SK-N-SH treated with all-trans-retinoic acid at 6 μM for 48 hours (cell line): ENCODE measurements around the gene RNF40.

ENCODE experiments used
- ATAC-seq: fragments of 200-7000 bp; cut with Tn5 transposase; 3 replicates; pipeline ENCODE4 v1.9.1; 2020; ENCODE audit warnings: mild to moderate bottlenecking, moderate library complexity
- ARNTL ChIP-seq: fragments of 450-650 bp; formaldehyde crosslinking; IDR thresholded peaks from 2 replicates; pipeline ENCODE4 v1.5.0; 2020; ENCODE audit warnings: low read depth, mild to moderate bottlenecking, moderate library complexity, borderline replicate concordance
- BACH2 ChIP-seq: fragments of 250-450 bp; sonication (Bioruptor Pico); IDR thresholded peaks from 2 replicates; pipeline ENCODE4 v1.9.0; 2021; ENCODE audit warnings: mild to moderate bottlenecking, borderline replicate concordance
- CSRNP3 ChIP-seq: fragments of 250-450 bp; sonication (Bioruptor Pico); IDR thresholded peaks from 2 replicates; pipeline ENCODE4 v1.5.1; 2021; ENCODE audit warnings: mild to moderate bottlenecking, moderate library complexity
- ESRRG ChIP-seq: fragments of 250-450 bp; sonication (Bioruptor Pico); IDR thresholded peaks from 2 replicates; pipeline ENCODE4 v1.6.1; 2021; ENCODE audit warnings: mild to moderate bottlenecking
- ISL1 ChIP-seq: fragments of 250-450 bp; sonication (Bioruptor Pico); IDR thresholded peaks from 2 replicates; pipeline ENCODE4 v2.1.2; 2022; ENCODE audit warnings: mild to moderate bottlenecking, moderate library complexity
- OSR1 ChIP-seq: fragments of 250-450 bp; sonication (Bioruptor Pico); IDR thresholded peaks from 2 replicates; pipeline ENCODE4 v1.8.0; 2022; ENCODE audit warnings: moderate library complexity, mild to moderate bottlenecking, inconsistent platforms
- PPARA ChIP-seq: fragments of 250-450 bp; sonication (Bioruptor Pico); IDR thresholded peaks from 2 replicates; pipeline ENCODE4 v1.5.0; 2020; ENCODE audit warnings: mild to moderate bottlenecking, borderline replicate concordance
- TCF4 ChIP-seq: fragments of 250-450 bp; sonication (Bioruptor Pico); IDR thresholded peaks from 2 replicates; pipeline ENCODE4 v1.8.0; 2021; ENCODE audit warnings: mild to moderate bottlenecking, moderate library complexity, borderline replicate concordance
- TOX ChIP-seq: fragments of 250-450 bp; sonication (Bioruptor Pico); IDR thresholded peaks from 2 replicates; pipeline ENCODE4 v1.8.0; 2021; ENCODE audit warnings: mild to moderate bottlenecking, moderate library complexity, borderline replicate concordance
- ZC3H10 ChIP-seq: fragments of 250-450 bp; sonication (Bioruptor Pico); IDR thresholded peaks from 2 replicates; pipeline ENCODE4 v1.5.1; 2021; ENCODE audit warnings: mild to moderate bottlenecking, moderate library complexity
- ZFP3 ChIP-seq: fragments of 250-450 bp; sonication (Bioruptor Pico); IDR thresholded peaks from 2 replicates; pipeline ENCODE4 v1.5.0; 2020; ENCODE audit warnings: mild to moderate bottlenecking, moderate library complexity
- ZFP30 ChIP-seq: fragments of 450-650 bp; formaldehyde crosslinking; IDR thresholded peaks from 2 replicates; pipeline ENCODE4 v1.5.0; 2022; ENCODE audit warnings: mild to moderate bottlenecking, moderate library complexity
- ZNF565 ChIP-seq: fragments of 450-650 bp; formaldehyde crosslinking; conservative IDR thresholded peaks from 2 replicates; pipeline ENCODE4 v1.5.0; 2020; ENCODE audit warnings: low read depth, mild to moderate bottlenecking, moderate library complexity
- ZNF70 ChIP-seq: fragments of 450-650 bp; formaldehyde crosslinking; IDR thresholded peaks from 2 replicates; pipeline ENCODE4 v1.5.0; 2020; ENCODE audit warnings: mild to moderate bottlenecking, moderate library complexity
- ZNF8 ChIP-seq: fragments of 450-650 bp; formaldehyde crosslinking; IDR thresholded peaks from 2 replicates; pipeline ENCODE4 v1.5.0; 2020; ENCODE audit warnings: mild to moderate bottlenecking, moderate library complexity
- TF ChIP-seq, protein P1 (sequence below): fragments of 250-450 bp; sonication (Bioruptor Pico); IDR thresholded peaks from 2 replicates; pipeline ENCODE4 v1.8.0; 2021; ENCODE audit warnings: low read depth, mild to moderate bottlenecking, moderate library complexity, borderline replicate concordance
- TF ChIP-seq, protein P2 (sequence below): fragments of 250-450 bp; sonication (Bioruptor Pico); IDR thresholded peaks from 2 replicates; pipeline ENCODE4 v1.5.0; 2020; ENCODE audit warnings: mild to moderate bottlenecking, moderate library complexity

The RNF40 gene

DNA sequence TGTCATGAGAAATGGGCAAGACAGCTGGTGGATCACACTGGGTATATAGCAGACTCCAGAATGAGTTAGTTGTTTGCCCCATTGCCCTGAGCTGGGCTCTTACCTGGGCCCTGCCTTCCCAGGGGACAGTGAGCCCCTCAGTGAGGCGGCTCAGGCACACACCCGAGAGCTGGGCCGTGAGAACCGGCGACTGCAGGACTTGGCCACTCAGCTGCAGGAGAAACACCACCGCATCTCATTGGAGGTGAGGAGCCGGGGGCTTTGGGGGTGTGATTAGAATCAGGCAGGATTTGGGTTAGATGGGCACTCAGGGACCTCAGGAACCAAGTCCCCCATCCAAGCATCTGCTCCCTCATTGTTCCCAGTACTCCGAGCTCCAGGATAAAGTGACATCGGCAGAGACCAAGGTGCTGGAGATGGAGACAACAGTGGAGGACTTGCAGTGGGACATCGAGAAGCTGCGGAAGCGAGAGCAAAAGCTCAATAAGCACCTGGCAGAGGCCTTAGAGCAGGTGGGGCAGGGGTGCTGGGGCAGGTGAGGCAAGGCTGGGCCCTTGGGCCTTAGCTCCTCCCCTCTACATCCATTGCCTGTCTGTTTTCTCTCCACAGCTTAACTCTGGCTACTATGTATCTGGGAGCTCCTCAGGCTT lies 2.8 kb downstream of the RNF40 start:
- no peak for ATAC-seq
- TF ChIP-seq PPARA (CRISPR knock-in tag) = no peak

- TF ChIP-seq ZC3H10 (no peak), ZNF565 (no peak), TOX (CRISPR knock-in tag) (no peak), BACH2 (CRISPR knock-in tag) (no peak)
- TF ChIP-seq, all 23 proteins: peak for 0
- ATAC-seq = no peak
These were observed 4.2 kb downstream of the RNF40 start for GRCh38 chr16:30766206-30766932.

DNA sequence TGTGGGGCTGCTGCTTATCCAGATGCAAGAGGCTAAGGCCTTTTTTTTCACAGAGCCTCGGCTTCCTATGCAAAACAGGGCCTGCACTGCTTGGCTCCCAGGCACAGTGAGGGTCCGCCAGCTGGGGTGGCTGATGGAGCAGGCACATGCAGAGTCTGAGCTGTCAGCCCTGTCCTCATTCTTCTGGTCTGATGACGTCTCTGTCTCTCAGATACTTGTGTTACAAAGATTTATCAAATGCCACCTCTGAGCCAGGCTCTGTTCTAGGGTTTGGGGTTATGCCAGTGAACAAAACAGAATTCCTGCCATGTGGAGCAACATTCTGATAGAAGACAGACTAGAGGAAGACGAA lies 4.8 kb downstream of the RNF40 start:
- no peak for ATAC-seq
- TF ChIP-seq TCF4 (CRISPR knock-in tag) (no peak), ISL1 (no peak), BACH2 (CRISPR knock-in tag) (no peak), ZFP30 (CRISPR knock-in tag) (no peak)

- ATAC-seq = no peak
- TF ChIP-seq CSRNP3 (CRISPR knock-in tag) (no peak), OSR1 (no peak), ZNF70 (CRISPR knock-in tag) (no peak), TOX (CRISPR knock-in tag) (no peak), ARNTL (CRISPR knock-in tag) (no peak), ZNF565 (no peak), ESRRG (CRISPR knock-in tag) (no peak), ZFP30 (CRISPR knock-in tag) (no peak), BACH2 (CRISPR knock-in tag) (no peak)
- TF ChIP-seq, protein P1, sequence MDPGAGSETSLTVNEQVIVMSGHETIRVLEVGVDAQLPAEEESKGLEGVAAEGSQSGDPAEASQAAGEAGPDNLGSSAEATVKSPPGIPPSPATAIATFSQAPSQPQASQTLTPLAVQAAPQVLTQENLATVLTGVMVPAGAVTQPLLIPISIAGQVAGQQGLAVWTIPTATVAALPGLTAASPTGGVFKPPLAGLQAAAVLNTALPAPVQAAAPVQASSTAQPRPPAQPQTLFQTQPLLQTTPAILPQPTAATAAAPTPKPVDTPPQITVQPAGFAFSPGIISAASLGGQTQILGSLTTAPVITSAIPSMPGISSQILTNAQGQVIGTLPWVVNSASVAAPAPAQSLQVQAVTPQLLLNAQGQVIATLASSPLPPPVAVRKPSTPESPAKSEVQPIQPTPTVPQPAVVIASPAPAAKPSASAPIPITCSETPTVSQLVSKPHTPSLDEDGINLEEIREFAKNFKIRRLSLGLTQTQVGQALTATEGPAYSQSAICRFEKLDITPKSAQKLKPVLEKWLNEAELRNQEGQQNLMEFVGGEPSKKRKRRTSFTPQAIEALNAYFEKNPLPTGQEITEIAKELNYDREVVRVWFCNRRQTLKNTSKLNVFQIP = no peak
- TF ChIP-seq, protein P2, sequence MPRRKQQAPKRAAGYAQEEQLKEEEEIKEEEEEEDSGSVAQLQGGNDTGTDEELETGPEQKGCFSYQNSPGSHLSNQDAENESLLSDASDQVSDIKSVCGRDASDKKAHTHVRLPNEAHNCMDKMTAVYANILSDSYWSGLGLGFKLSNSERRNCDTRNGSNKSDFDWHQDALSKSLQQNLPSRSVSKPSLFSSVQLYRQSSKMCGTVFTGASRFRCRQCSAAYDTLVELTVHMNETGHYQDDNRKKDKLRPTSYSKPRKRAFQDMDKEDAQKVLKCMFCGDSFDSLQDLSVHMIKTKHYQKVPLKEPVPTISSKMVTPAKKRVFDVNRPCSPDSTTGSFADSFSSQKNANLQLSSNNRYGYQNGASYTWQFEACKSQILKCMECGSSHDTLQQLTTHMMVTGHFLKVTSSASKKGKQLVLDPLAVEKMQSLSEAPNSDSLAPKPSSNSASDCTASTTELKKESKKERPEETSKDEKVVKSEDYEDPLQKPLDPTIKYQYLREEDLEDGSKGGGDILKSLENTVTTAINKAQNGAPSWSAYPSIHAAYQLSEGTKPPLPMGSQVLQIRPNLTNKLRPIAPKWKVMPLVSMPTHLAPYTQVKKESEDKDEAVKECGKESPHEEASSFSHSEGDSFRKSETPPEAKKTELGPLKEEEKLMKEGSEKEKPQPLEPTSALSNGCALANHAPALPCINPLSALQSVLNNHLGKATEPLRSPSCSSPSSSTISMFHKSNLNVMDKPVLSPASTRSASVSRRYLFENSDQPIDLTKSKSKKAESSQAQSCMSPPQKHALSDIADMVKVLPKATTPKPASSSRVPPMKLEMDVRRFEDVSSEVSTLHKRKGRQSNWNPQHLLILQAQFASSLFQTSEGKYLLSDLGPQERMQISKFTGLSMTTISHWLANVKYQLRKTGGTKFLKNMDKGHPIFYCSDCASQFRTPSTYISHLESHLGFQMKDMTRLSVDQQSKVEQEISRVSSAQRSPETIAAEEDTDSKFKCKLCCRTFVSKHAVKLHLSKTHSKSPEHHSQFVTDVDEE = no peak
These were observed 5.8 kb downstream of the RNF40 start for GRCh38 chr16:30767767-30768465.

DNA sequence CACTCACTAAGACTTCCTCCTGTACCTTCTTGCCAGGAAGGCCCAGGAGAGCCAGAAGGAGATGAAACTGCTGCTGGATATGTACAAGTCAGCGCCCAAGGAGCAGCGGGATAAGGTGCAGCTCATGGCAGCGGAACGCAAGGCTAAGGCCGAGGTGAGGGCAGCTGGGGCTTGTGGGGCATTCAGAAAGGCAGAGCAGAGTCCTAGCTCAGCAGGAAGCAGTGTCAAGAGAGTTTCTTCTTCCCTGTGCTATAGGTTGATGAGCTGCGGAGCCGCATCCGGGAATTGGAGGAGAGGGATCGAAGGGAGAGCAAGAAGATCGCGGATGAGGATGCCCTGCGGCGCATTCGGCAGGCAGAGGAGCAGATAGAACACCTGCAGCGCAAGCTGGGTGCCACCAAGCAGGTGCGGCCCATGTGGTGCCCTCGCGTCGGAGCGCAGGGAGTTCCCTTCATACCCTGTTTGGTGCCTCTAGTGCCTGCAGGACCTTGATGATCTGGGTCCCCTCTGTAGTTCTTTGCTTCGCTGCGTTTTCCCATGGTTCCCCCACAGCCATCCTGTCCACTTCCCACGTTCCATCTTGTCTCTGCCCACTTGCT lies 6.6 kb downstream of the RNF40 start:
- TF ChIP-seq CSRNP3 (CRISPR knock-in tag) (no peak), ZNF70 (CRISPR knock-in tag) (no peak), ZNF565 (no peak), ZFP3 (CRISPR knock-in tag) (no peak), ZNF8 (CRISPR knock-in tag) (no peak)
- ATAC-seq = no peak
